ENCODE results near the gene IDUA. TPM values are rescaled to one million over a fixed set of nuclear protein-coding genes. Genes with fewer than 3 reads are reported as not detected.

The IDUA gene
- total and polyA plus RNA-seq, 2 of the 4 experiments (the other 2 are of a cell fraction): 0.72 to 12.5 TPM

GRCh38 chr4:965766-966134 lies 21.1 kb upstream of the IDUA start:
- CTCF ChIA-PET: no interaction called here

More at GRCh38 chr4:965766-966134, 21.1 kb upstream of the IDUA start:
- H2BK15ac ChIP-seq (ENCODE audit: low read depth, low read length): no peak overlapping the region
- no peak overlapping the region for H2BK120ac ChIP-seq (ENCODE audit: low read depth, low read length)
- no peak overlapping the region for H3K4ac ChIP-seq (ENCODE audit: low read depth, low read length)
- H4K91ac ChIP-seq (ENCODE audit: insufficient read depth, low read depth, low read length): no peak overlapping the region
- H3K4me3 ChIP-seq (ENCODE audit: insufficient read depth, low read depth, low read length): no peak overlapping the region
- H3K14ac ChIP-seq (replicated peaks; ENCODE audit: low read depth, low read length): no peak overlapping the region
- H2AK9ac ChIP-seq (replicated peaks; ENCODE audit: low read depth, low read length, poor library complexity): peak overlapping the region; percentile 28
- H4K5ac ChIP-seq (ENCODE audit: low read depth, low read length): no peak overlapping the region
- H3K9me3 ChIP-seq (ENCODE audit: control insufficient read depth, insufficient read depth, low read length): no peaks in the 10 kb centered on the region
- DNase-seq: no peak
- dilution Hi-C loops (cut with HindIII; ENCODE audit: low sequenced_read_pairs, unreplicated experiment): no loop called here
- H2AFZ ChIP-seq (replicated peaks; ENCODE audit: low read length, poor library complexity): no peak overlapping the region
- BruUV-seq (replicated peaks): no TSS peak
- no peak overlapping the region for H2AK5ac ChIP-seq (ENCODE audit: low read depth, low read length)
- no peak for ATAC-seq (ENCODE audit: low read depth)
- POLR2A ChIA-PET (ENCODE audit: unreplicated experiment): no interaction called here
- H3K9me1 ChIP-seq (ENCODE audit: insufficient read depth, low read length): no peaks in the 10 kb centered on the region; the same call in 1 of the 2 replicates
- in situ Hi-C loops (cut with MboI; ENCODE audit: low sequenced_read_pairs): no loop called here
- H3K27ac ChIP-seq (ENCODE audit: insufficient read depth, low read length): no peak overlapping the region
- WGBS, 2 experiments (ENCODE audit: extremely low coverage in 2 of 2, insufficient read length in 1 of 2): 93% methylated on average over 10 of the region's 21 CpGs; no CpG with 5 or more reads in 1 of the 2 experiments
- H3K27me3 ChIP-seq (ENCODE audit: control insufficient read depth, insufficient read depth, low read length): no peaks in the 10 kb centered on the region
- TF ChIP-seq RFX5 (IDR thresholded peaks at IDR 0.05; ENCODE audit: low read depth, low read length) (no peak), BHLHE40 (IDR thresholded peaks at IDR 0.05; ENCODE audit: low read depth, low read length) (no peak), POLR2A (IDR thresholded peaks at IDR 0.05; ENCODE audit: low read depth, low read length) (no peak), NFE2L2 (IDR thresholded peaks at IDR 0.05; ENCODE audit: low read depth, low read length) (no peak), RCOR1 (IDR thresholded peaks at IDR 0.05; ENCODE audit: insufficient replicate concordance, low read length) (no peak), USF2 (IDR thresholded peaks at IDR 0.05; ENCODE audit: low read depth, low read length) (no peak), MAFK (IDR thresholded peaks at IDR 0.05; ENCODE audit: low read depth, low read length) (no peak), FOS (IDR thresholded peaks at IDR 0.05; ENCODE audit: low read depth, low read length) (no peak), CTCF (conservative IDR thresholded peaks at IDR 0.05; ENCODE audit: low read depth, low read length) (no peak), MXI1 (IDR thresholded peaks at IDR 0.05; ENCODE audit: borderline replicate concordance, low read depth, low read length) (no peak), ELK1 (IDR thresholded peaks at IDR 0.05; ENCODE audit: borderline replicate concordance, low read depth, low read length) (no peak), MAZ (IDR thresholded peaks at IDR 0.05; ENCODE audit: borderline replicate concordance, low read depth, low read length) (no peak), RAD21 (IDR thresholded peaks at IDR 0.05; ENCODE audit: low read length) (no peak), CHD1 (IDR thresholded peaks at IDR 0.05; ENCODE audit: low read depth, low read length) (no peak), CEBPB (IDR thresholded peaks at IDR 0.05; ENCODE audit: low read depth, low read length) (no peak), SMC3 (IDR thresholded peaks at IDR 0.05; ENCODE audit: low read depth, low read length) (no peak)
- no peak overlapping the region for H2BK20ac ChIP-seq (ENCODE audit: low read depth, low read length)
- peaks cover 9% of the 10 kb centered on the region for H4K20me1 ChIP-seq (ENCODE audit: insufficient read depth, low read length)
- no peak overlapping the region for H3K23ac ChIP-seq (ENCODE audit: low read depth, low read length)
- no peak overlapping the region for H3K4me2 ChIP-seq (ENCODE audit: low read depth, low read length)
- H3K79me1 ChIP-seq (ENCODE audit: low read depth in 1 of 2, low read length in 2 of 2): peaks cover 4 to 6% of the 10 kb centered on the region in 2 experiments; a peak in 2 of 4 replicates
- no peak overlapping the region for H4K8ac ChIP-seq (ENCODE audit: low read depth in 2 of 2, low read length in 2 of 2)
- H3K56ac ChIP-seq (ENCODE audit: extremely low read depth, insufficient read depth, low read length): no peak overlapping the region
- peaks cover 52% of the 10 kb centered on the region for H3K36me3 ChIP-seq (ENCODE audit: control insufficient read depth, insufficient read depth, low read length)
- intact Hi-C loops (cut with micrococcal nuclease): no loop called here
- H3K4me1 ChIP-seq (ENCODE audit: control insufficient read depth, insufficient read depth, low read length): no peaks in the 10 kb centered on the region
- no peak overlapping the region for H2BK5ac ChIP-seq (ENCODE audit: low read depth, low read length, poor library complexity, severe bottlenecking)
- no peak overlapping the region for H3K9ac ChIP-seq (ENCODE audit: low read depth, low read length)
- no peak overlapping the region for H3K18ac ChIP-seq (ENCODE audit: low read depth, low read length)
